Stomach (tissue), 9 donors: ENCODE data around the gene ZNF628. TPM values are rescaled to one million over a fixed set of nuclear protein-coding genes. Genes with fewer than 3 reads are reported as not detected.

Source experiments
- DNase-seq, 2 donors: peaks; one replicate each; pipeline versions ENCODE4 v3.0.0 to v3.0.0-alpha.2; 2013 to 2019
- H3K27ac ChIP-seq, 5 donors: fragments of 200-600 bp in 4 of 5; sonication (generic) in 4 of 5; one replicate each; pipeline ENCODE4 v1.5.1; 2013 to 2019; ENCODE audit warnings: mild to moderate bottlenecking in 1 of 5, moderate library complexity in 1 of 5
- H3K27me3 ChIP-seq, 3 donors: fragments of 200-600 bp; sonication (generic); one replicate each; pipeline ENCODE4 v1.5.1; 2017 to 2019; ENCODE audit warnings: mixed run types in 1 of 3
- H3K36me3 ChIP-seq, 4 donors: fragments of 200-600 bp; sonication (generic); 1 replicate in 3 of 4; 2 replicates in 1 of 4; pipeline ENCODE4 v1.5.1; 2016 to 2019
- H3K4me1 ChIP-seq, 4 donors: fragments of 200-600 bp; sonication (generic); one replicate each; pipeline ENCODE4 v1.5.1; 2016 to 2019
- H3K4me3 ChIP-seq, 4 donors: fragments of 200-600 bp; sonication (generic) in 3 of 4; one replicate each; pipeline ENCODE4 v1.5.1; 2016 to 2019; ENCODE audit warnings: mild to moderate bottlenecking in 1 of 4
- H3K9me3 ChIP-seq, 4 donors: fragments of 200-600 bp; sonication (generic); one replicate each; pipeline ENCODE4 v1.5.1; 2016 to 2019
- CTCF ChIP-seq, 7 experiments: fragments of 450-650 bp in 4 of 7; fragments of 200-600 bp in 3 of 7; sonication (generic) in 3 of 7; IDR thresholded peaks; one replicate each; pipeline ENCODE4 v1.5.1; 2016 to 2019; ENCODE audit warnings: antibody characterized with exemption in 7 of 7, control low read depth in 2 of 7, mild to moderate bottlenecking in 1 of 7
- EP300 ChIP-seq: sonication (generic); formaldehyde crosslinking; IDR thresholded peaks from one replicate; pipeline ENCODE4 v1.6.1; 2017; ENCODE audit warnings: antibody characterized with exemption
- POLR2A ChIP-seq, 4 donors: fragments of 450-650 bp; IDR thresholded peaks; one replicate each; pipeline ENCODE4 v1.6.1; 2016; ENCODE audit warnings: antibody characterized with exemption in 4 of 4, control low read depth in 2 of 4, mild to moderate bottlenecking in 1 of 4, moderate library complexity in 1 of 4
- POLR2AphosphoS5 ChIP-seq, 3 donors: sonication (generic); formaldehyde crosslinking; IDR thresholded peaks; one replicate each; pipeline ENCODE4 v1.6.1; 2016; ENCODE audit warnings: antibody characterized with exemption in 3 of 3
- WGBS, 5 donors: extraction: QIAGEN DNeasy Blood & Tissue Kit in 3 of 5; methylation state at CpG; one replicate each; pipeline versions ENCODE4 v1.1.5 to v1.1.7; 2013 to 2018; 5-methylcytosine and 5-hydroxymethylcytosine counted together
- intact Hi-C: fragments of 100-400 bp; cut with DNase I; formaldehyde crosslinking; loops from one replicate; pipeline ENCODE4 v1.15.1; 2023; ENCODE audit warnings: low total_unique reads
- polyA plus RNA-seq, 3 donors: library from polyadenylated mRNA; stranded (reverse); fragments of 200-250 nt; gene quantifications; one replicate each; pipeline ENCODE4 v1.2.3, GENCODE V29; 2013
- total RNA-seq, 5 donors: library from RNA; depleted of rRNA; stranded (reverse); fragments of >200 nt; gene quantifications; one replicate each; pipeline versions ENCODE4 v1.1.0 to v1.2.3, GENCODE V29; 2014 to 2016
- donor health status: healthy with polysubstance abuse.
- donor health status: Bipolar disorder and iron deficiency.
- donor health status: healthy.

The ZNF628 gene
- total and polyA plus RNA-seq, 8 donors = 0.58 to 16.1 (median 5.0) TPM

GRCh38 chr19:55528030-55528803 lies 51.8 kb downstream of the ZNF628 start:
- Histone ChIP-seq H3K4me3 (no peak overlapping the region), H3K4me1 (peaks cover 8 to 26% (median 15%) of the 10 kb centered on the region in 4 donors), H3K36me3 (no peaks in the 10 kb centered on the region), H3K9me3 (no peaks in the 10 kb centered on the region), H3K27ac (no peak overlapping the region), H3K27me3 (peaks cover 0 to 37% (median 0%) of the 10 kb centered on the region in 3 donors)
- 27 to 32% (median 30%) methylated on average over 15 of the region's 15 CpGs for WGBS, 5 donors
- TF ChIP-seq CTCF (IDR thresholded peaks at IDR 0.05) (peak in 1 of 7 experiments; percentile 23), POLR2AphosphoS5 (IDR thresholded peaks at IDR 0.05) (no peak)
- DNase-seq = peak in 1 of 2 donors; percentile 77
- intact Hi-C loops = no loop called here

- 90 to 95% (median 93%) methylated on average over 39 to 56 of the region's 56 CpGs for WGBS, 5 donors
- TF ChIP-seq EP300 = no peak
- no peak for TF ChIP-seq POLR2AphosphoS5 (IDR thresholded peaks at IDR 0.05)
- TF ChIP-seq POLR2A (IDR thresholded peaks at IDR 0.05) = no peak
- TF ChIP-seq CTCF (IDR thresholded peaks at IDR 0.05) = no peak
- DNase-seq = no peak
- peaks cover 8 to 26% (median 15%) of the 10 kb centered on the region in 4 donors for H3K4me1 ChIP-seq
- peaks cover 0 to 37% (median 0%) of the 10 kb centered on the region in 3 donors for H3K27me3 ChIP-seq
- H3K36me3 ChIP-seq = no peaks in the 10 kb centered on the region
- H3K9me3 ChIP-seq = no peaks in the 10 kb centered on the region
- no peak overlapping the region for H3K27ac ChIP-seq
- no peak overlapping the region for H3K4me3 ChIP-seq
- intact Hi-C loops = no loop called here
Observed at GRCh38 chr19:55529636-55530234, 53.3 kb downstream of the ZNF628 start.

- no peak for DNase-seq
- WGBS, 5 donors = 85 to 95% (median 91%) methylated on average over 6 to 26 of the region's 26 CpGs
- Histone ChIP-seq H3K27me3 (peaks cover 0 to 30% (median 0%) of the 10 kb centered on the region in 3 donors), H3K27ac (no peak overlapping the region), H3K4me3 (no peak overlapping the region), H3K9me3 (no peaks in the 10 kb centered on the region), H3K4me1 (peaks cover 7 to 19% (median 9%) of the 10 kb centered on the region in 4 donors), H3K36me3 (no peaks in the 10 kb centered on the region)
- TF ChIP-seq POLR2AphosphoS5 (IDR thresholded peaks at IDR 0.05) = no peak
- TF ChIP-seq CTCF (IDR thresholded peaks at IDR 0.05) = no peak
- TF ChIP-seq POLR2A (IDR thresholded peaks at IDR 0.05) = no peak
- TF ChIP-seq EP300 = no peak
- intact Hi-C loops = no loop called here
Observed at GRCh38 chr19:55530996-55531395, 54.6 kb downstream of the ZNF628 start.

Other genes with a start within 250 kb of the ZNF628 start
- gene TMEM86B, start 247.9 kb upstream of the ZNF628 start, total RNA-seq = 10 to 100 TPM in 2 of 5 donors, 1 to 10 TPM in 2, under 1 TPM in 1; 0.29 to 47.8 (median 4.9) TPM
- 10 to 100 TPM in 2 of 3 donors, 1 to 10 TPM in 1; 9.1 to 12.4 (median 10.4) TPM for gene TMEM86B, start 247.9 kb upstream of the ZNF628 start, polyA plus RNA-seq
- gene PPP6R1, start 217.6 kb upstream of the ZNF628 start, total RNA-seq = 100 to 1,000 TPM in 1 of 5 donors, 10 to 100 TPM in 4; 36.9 to 112 (median 79.9) TPM
- 10 to 100 TPM; 19.5 to 33.6 (median 24.4) TPM for gene PPP6R1, start 217.6 kb upstream of the ZNF628 start, polyA plus RNA-seq
- 10 to 100 TPM in 3 of 5 donors, 1 to 10 TPM in 2; 5.3 to 69.2 (median 14.9) TPM for gene HSPBP1, start 196.5 kb upstream of the ZNF628 start, total RNA-seq
- gene HSPBP1, start 196.5 kb upstream of the ZNF628 start, polyA plus RNA-seq = 10 to 100 TPM; 27.5 to 40.2 (median 32.6) TPM
- 10 to 100 TPM in 2 of 5 donors, 1 to 10 TPM in 1, not detected in 2; 5.7 to 67.7 (median 45.1) TPM for gene BRSK1, start 192.6 kb upstream of the ZNF628 start, total RNA-seq
- gene BRSK1, start 192.6 kb upstream of the ZNF628 start, polyA plus RNA-seq = 1 to 10 TPM; 1.5 to 5.0 (median 2.4) TPM
- gene TMEM150B, start 151.3 kb upstream of the ZNF628 start, total RNA-seq = 10 to 100 TPM in 1 of 5 donors, 1 to 10 TPM in 2, not detected in 2; 1.3 to 15.8 (median 3.3) TPM
- gene TMEM150B, start 151.3 kb upstream of the ZNF628 start, polyA plus RNA-seq = under 1 TPM; 0.18 to 0.92 (median 0.87) TPM
- gene KMT5C, start 136.7 kb upstream of the ZNF628 start, total RNA-seq = 100 to 1,000 TPM in 2 of 5 donors, 10 to 100 TPM in 2, 1 to 10 TPM in 1; 4.1 to 122 (median 27.7) TPM
- gene KMT5C, start 136.7 kb upstream of the ZNF628 start, polyA plus RNA-seq = 1 to 10 TPM; 2.7 to 7.4 (median 5.5) TPM
- gene COX6B2, start 121.9 kb upstream of the ZNF628 start, total RNA-seq = 10 to 100 TPM in 1 of 5 donors, not detected in 4; 18.2 TPM
- under 1 TPM in 2 of 3 donors, not detected in 1; 0.19 to 0.93 TPM for gene COX6B2, start 121.9 kb upstream of the ZNF628 start, polyA plus RNA-seq
- gene GARIN5B, start 113.4 kb upstream of the ZNF628 start, total RNA-seq = not detected
- gene GARIN5B, start 113.4 kb upstream of the ZNF628 start, polyA plus RNA-seq = not detected
- gene IL11, start 106.2 kb upstream of the ZNF628 start, total RNA-seq = 1 to 10 TPM in 2 of 5 donors, not detected in 3; 1.3 TPM
- 10 to 100 TPM in 1 of 3 donors, 1 to 10 TPM in 2; 1.0 to 17.4 (median 1.4) TPM for gene IL11, start 106.2 kb upstream of the ZNF628 start, polyA plus RNA-seq
- gene TMEM190, start 99.8 kb upstream of the ZNF628 start, total RNA-seq = not detected
- gene TMEM190, start 99.8 kb upstream of the ZNF628 start, polyA plus RNA-seq = 1 to 10 TPM in 1 of 3 donors, under 1 TPM in 1, not detected in 1; 0.68 to 1.3 TPM
- gene TMEM238, start 92.3 kb upstream of the ZNF628 start, total RNA-seq = 100 to 1,000 TPM in 1 of 5 donors, 10 to 100 TPM in 1, 1 to 10 TPM in 1, not detected in 2; 5.4 to 504 (median 36.1) TPM
- gene TMEM238, start 92.3 kb upstream of the ZNF628 start, polyA plus RNA-seq = under 1 TPM in 2 of 3 donors, not detected in 1; 0.75 to 0.83 TPM
- gene RPL28, start 90.7 kb upstream of the ZNF628 start, total RNA-seq = 100 to 1,000 TPM in 4 of 5 donors, 10 to 100 TPM in 1; 47.5 to 854 (median 193) TPM
- gene RPL28, start 90.7 kb upstream of the ZNF628 start, polyA plus RNA-seq = 1,000 to 10,000 TPM; 2,029 to 2,388 (median 2,037) TPM
- 10 to 100 TPM in 3 of 5 donors, 1 to 10 TPM in 2; 8.0 to 43.3 (median 20.2) TPM for gene UBE2S, start 68.8 kb upstream of the ZNF628 start, total RNA-seq
- 10 to 100 TPM; 11.6 to 13.1 (median 13.1) TPM for gene UBE2S, start 68.8 kb upstream of the ZNF628 start, polyA plus RNA-seq
- gene SHISA7, start 33.3 kb upstream of the ZNF628 start, total RNA-seq = not detected
- not detected for gene SHISA7, start 33.3 kb upstream of the ZNF628 start, polyA plus RNA-seq
- gene ISOC2, start 15.0 kb upstream of the ZNF628 start, total RNA-seq = 100 to 1,000 TPM in 1 of 5 donors, 10 to 100 TPM in 4; 19.8 to 348 (median 63.6) TPM
- gene ISOC2, start 15.0 kb upstream of the ZNF628 start, polyA plus RNA-seq = 10 to 100 TPM; 76.7 to 80.5 (median 79.6) TPM
- not detected for gene C19orf85, start 11.9 kb upstream of the ZNF628 start, total RNA-seq
- under 1 TPM in 1 of 3 donors, not detected in 2; 0.23 TPM for gene C19orf85, start 11.9 kb upstream of the ZNF628 start, polyA plus RNA-seq
- 1 to 10 TPM in 2 of 5 donors, not detected in 3; 4.3 to 6.4 TPM for gene NAT14, start 8.6 kb downstream of the ZNF628 start, total RNA-seq
- 10 to 100 TPM in 2 of 3 donors, 1 to 10 TPM in 1; 8.7 to 22.1 (median 14.4) TPM for gene NAT14, start 8.6 kb downstream of the ZNF628 start, polyA plus RNA-seq
- gene SSC5D, start 11.8 kb downstream of the ZNF628 start, total RNA-seq = 10 to 100 TPM in 2 of 5 donors, 1 to 10 TPM in 2, not detected in 1; 2.2 to 15.1 (median 9.8) TPM
- under 1 TPM; 0.46 to 0.87 (median 0.80) TPM for gene SSC5D, start 11.8 kb downstream of the ZNF628 start, polyA plus RNA-seq
- gene SBK2, start 60.5 kb downstream of the ZNF628 start, total RNA-seq = not detected
- not detected for gene SBK2, start 60.5 kb downstream of the ZNF628 start, polyA plus RNA-seq
- 1 to 10 TPM in 2 of 5 donors, under 1 TPM in 1, not detected in 2; 0.37 to 6.2 (median 2.0) TPM for gene SBK3, start 68.9 kb downstream of the ZNF628 start, total RNA-seq
- gene SBK3, start 68.9 kb downstream of the ZNF628 start, polyA plus RNA-seq = under 1 TPM in 2 of 3 donors, not detected in 1; 0.20 to 0.56 TPM
- gene ZNF579, start 104.2 kb downstream of the ZNF628 start, total RNA-seq = 10 to 100 TPM in 1 of 5 donors, 1 to 10 TPM in 4; 3.1 to 12.1 (median 5.1) TPM
- 10 to 100 TPM; 10.8 to 13.0 (median 11.0) TPM for gene ZNF579, start 104.2 kb downstream of the ZNF628 start, polyA plus RNA-seq
- gene FIZ1, start 122.9 kb downstream of the ZNF628 start, total RNA-seq = 10 to 100 TPM in 1 of 5 donors, 1 to 10 TPM in 3, not detected in 1; 4.0 to 16.8 (median 6.7) TPM
- gene FIZ1, start 122.9 kb downstream of the ZNF628 start, polyA plus RNA-seq = 10 to 100 TPM in 1 of 3 donors, 1 to 10 TPM in 2; 8.7 to 10.8 (median 9.4) TPM
- gene ZNF524, start 123.7 kb downstream of the ZNF628 start, total RNA-seq = 10 to 100 TPM in 3 of 5 donors, 1 to 10 TPM in 2; 2.9 to 54.3 (median 17.4) TPM
- 10 to 100 TPM; 61.3 to 70.7 (median 68.9) TPM for gene ZNF524, start 123.7 kb downstream of the ZNF628 start, polyA plus RNA-seq
- gene ZNF865, start 129.0 kb downstream of the ZNF628 start, total RNA-seq = 10 to 100 TPM in 3 of 5 donors, 1 to 10 TPM in 2; 1.3 to 60.5 (median 11.6) TPM
- 1 to 10 TPM; 5.3 to 6.3 (median 6.1) TPM for gene ZNF865, start 129.0 kb downstream of the ZNF628 start, polyA plus RNA-seq
- 10 to 100 TPM in 1 of 5 donors, 1 to 10 TPM in 3, not detected in 1; 1.8 to 15.1 (median 4.6) TPM for gene ZNF784, start 147.9 kb downstream of the ZNF628 start, total RNA-seq
- 1 to 10 TPM; 4.2 to 6.0 (median 5.9) TPM for gene ZNF784, start 147.9 kb downstream of the ZNF628 start, polyA plus RNA-seq
- 10 to 100 TPM in 4 of 5 donors, not detected in 1; 10.6 to 55.0 (median 16.6) TPM for gene ZNF580, start 164.4 kb downstream of the ZNF628 start, total RNA-seq
- gene ZNF580, start 164.4 kb downstream of the ZNF628 start, polyA plus RNA-seq = 10 to 100 TPM; 18.6 to 26.9 (median 21.5) TPM
- gene ZNF581, start 167.0 kb downstream of the ZNF628 start, total RNA-seq = 10 to 100 TPM in 1 of 5 donors, 1 to 10 TPM in 4; 2.2 to 14.5 (median 5.3) TPM
- 10 to 100 TPM; 14.9 to 27.8 (median 21.2) TPM for gene ZNF581, start 167.0 kb downstream of the ZNF628 start, polyA plus RNA-seq
- 10 to 100 TPM in 3 of 5 donors, 1 to 10 TPM in 2; 3.5 to 25.5 (median 13.4) TPM for gene CCDC106, start 171.6 kb downstream of the ZNF628 start, total RNA-seq
- 10 to 100 TPM; 12.0 to 19.4 (median 14.1) TPM for gene CCDC106, start 171.6 kb downstream of the ZNF628 start, polyA plus RNA-seq
- gene U2AF2, start 178.4 kb downstream of the ZNF628 start, total RNA-seq = 100 to 1,000 TPM in 4 of 5 donors, 10 to 100 TPM in 1; 70.5 to 463 (median 183) TPM
- gene U2AF2, start 178.4 kb downstream of the ZNF628 start, polyA plus RNA-seq = 10 to 100 TPM; 53.2 to 91.4 (median 62.2) TPM
- gene EPN1, start 198.6 kb downstream of the ZNF628 start, total RNA-seq = 100 to 1,000 TPM in 3 of 5 donors, 10 to 100 TPM in 2; 17.8 to 363 (median 184) TPM
- 100 to 1,000 TPM in 2 of 3 donors, 10 to 100 TPM in 1; 74.6 to 213 (median 183) TPM for gene EPN1, start 198.6 kb downstream of the ZNF628 start, polyA plus RNA-seq